Pancreas (tissue), 10 donors: ENCODE measurements around the gene NFE2L2. TPM values are rescaled to one million over a fixed set of nuclear protein-coding genes. Genes with fewer than 3 reads are reported as not detected.

ENCODE experiments used
- ATAC-seq, 4 donors: fragments of 200-7000 bp; cut with Tn5 transposase; one replicate each; pipeline versions ENCODE4 v1.8.0 to v1.9.1; 2020; ENCODE audit warnings: mild to moderate bottlenecking in 4 of 4, moderate library complexity in 4 of 4
- DNase-seq, 6 donors: peaks; one replicate each; pipeline ENCODE4 v3.0.0-alpha.2; 2020
- FAIRE-seq: peaks from 2 replicates; lab custom pipeline; 2012; peaks lifted over from hg19 to GRCh38; lab: Jason Lieb, UNC
- H3K27ac ChIP-seq, 4 donors: fragments of 200-600 bp; sonication (generic); 1 replicate in 3 of 4; 2 replicates in 1 of 4; pipeline versions ENCODE4 v1.5.0 to v1.8.0; 2020
- H3K27me3 ChIP-seq, 4 donors: fragments of 200-600 bp; one replicate each; pipeline ENCODE4 v1.8.0; 2021
- H3K36me3 ChIP-seq, 3 donors: fragments of 200-600 bp; sonication (generic) in 1 of 3; one replicate each; pipeline versions ENCODE4 v1.5.0 to v1.8.0; 2020 to 2021
- H3K4me1 ChIP-seq, 3 donors: fragments of 200-600 bp; one replicate each; pipeline ENCODE4 v1.8.0; 2021
- H3K4me3 ChIP-seq, 4 donors: fragments of 200-600 bp; sonication (generic) in 2 of 4; one replicate each; pipeline versions ENCODE4 v1.5.0 to v1.8.0; 2020 to 2021
- H3K9me3 ChIP-seq, 4 donors: fragments of 200-600 bp; one replicate each; pipeline ENCODE4 v1.8.0; 2021
- WGBS, 2 donors: extraction: QIAGEN DNeasy Blood & Tissue Kit; methylation state at CpG; one replicate each; pipeline ENCODE4 v1.1.7; 2013; 5-methylcytosine and 5-hydroxymethylcytosine counted together
- intact Hi-C, 3 donors: fragments of 100-400 bp; cut with DNase I; formaldehyde crosslinking; loops; one replicate each; pipeline versions ENCODE4 v1.11.1 to v1.14.2; 2022
- polyA plus RNA-seq, 2 donors: library from polyadenylated mRNA; stranded (reverse); fragments of 200-250 nt; gene quantifications; one replicate each; pipeline ENCODE4 v1.2.3, GENCODE V29; 2013
- total RNA-seq, 6 donors: library from RNA; stranded (reverse); fragmentation: NEBNext Ultra II Directional in 4 of 6; extraction: Animal tissue kit (Norgen Biotek cat#: 25700) in 4 of 6; gene quantifications; one replicate each; pipeline versions ENCODE4 v1.2.1 to v1.2.4, GENCODE V29; 2021 to 2023
- TF ChIP-seq, protein P1 (sequence below), 4 donors: fragments of 200-600 bp; sonication (generic) in 3 of 4; IDR thresholded peaks; one replicate each; pipeline versions ENCODE4 v1.5.0 to v1.8.0; 2021; ENCODE audit warnings: antibody characterized with exemption in 4 of 4
- donor health status: healthy with polysubstance abuse.
- donor health status: DM: no; HTN: no; CAD: no; lungs with moderate emphysema.
- donor health status: DM: no; HTN: no; CAD: no.
- donor health status: control.
- donor health status: control.
- donor health status: Bipolar disorder and iron deficiency.
- donor health status: DM: yes; HTN: yes; CAD: no.
- donor health status: DM: no; HTN: no; CAD: no.
- donor health status: DM: no; HTN: no; CAD: no.
- donor health status: DM: yes; HTN: yes; CAD: no.

Gene NFE2L2
- total and polyA plus RNA-seq, 8 donors, result 20.8 to 48.4 (median 30.8) TPM

DNA sequence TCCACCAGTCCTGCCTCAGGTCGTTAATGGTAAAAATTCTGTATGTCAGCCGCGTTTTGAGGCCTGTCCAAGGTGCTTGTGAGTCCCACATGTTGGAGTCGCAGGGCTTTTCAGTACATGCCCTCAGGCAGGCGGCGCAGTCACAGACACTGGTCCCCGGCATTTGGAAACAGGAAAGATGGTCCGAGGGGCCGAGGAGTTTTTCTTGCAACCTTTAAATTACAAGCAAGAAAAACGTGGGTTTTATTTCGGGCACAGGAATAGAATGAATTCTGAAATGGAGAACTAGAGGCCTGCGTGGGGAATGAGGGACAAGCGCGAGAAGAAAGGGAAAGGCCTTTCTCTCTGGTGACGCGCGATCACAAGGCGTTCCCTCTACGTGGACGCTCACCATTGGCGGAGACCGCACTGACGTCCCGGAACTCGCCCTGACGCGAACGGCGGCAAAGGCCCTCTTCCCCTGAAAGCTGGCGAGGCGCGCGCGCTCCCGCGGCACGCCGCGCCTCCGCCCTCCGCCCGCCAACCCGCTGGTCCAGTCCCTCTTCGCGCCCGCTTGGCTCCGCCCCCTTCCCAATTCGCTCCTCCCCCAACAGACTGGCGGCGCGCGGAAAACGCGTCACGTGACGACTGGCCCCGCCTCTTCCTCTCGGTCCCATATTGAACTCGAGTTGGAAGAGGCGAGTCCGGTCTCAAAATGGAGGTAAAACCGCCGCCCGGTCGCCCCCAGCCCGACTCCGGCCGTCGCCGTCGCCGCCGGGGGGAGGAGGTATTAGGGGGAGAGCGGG, 52.2 kb downstream of the NFE2L2 start, which contains the start of gene HNRNPA3:
Gene HNRNPA3 (plus strand): TSS at position 689 of the 785 bp plus-strand sequence. CDS start 6 bp downstream, at position 695.
- DNase-seq (peak; percentile 99 to 100 (median 100)), ATAC-seq (peak; percentile 91 to 94 (median 91)), FAIRE-seq (no peak)
- TF ChIP-seq, protein P1, sequence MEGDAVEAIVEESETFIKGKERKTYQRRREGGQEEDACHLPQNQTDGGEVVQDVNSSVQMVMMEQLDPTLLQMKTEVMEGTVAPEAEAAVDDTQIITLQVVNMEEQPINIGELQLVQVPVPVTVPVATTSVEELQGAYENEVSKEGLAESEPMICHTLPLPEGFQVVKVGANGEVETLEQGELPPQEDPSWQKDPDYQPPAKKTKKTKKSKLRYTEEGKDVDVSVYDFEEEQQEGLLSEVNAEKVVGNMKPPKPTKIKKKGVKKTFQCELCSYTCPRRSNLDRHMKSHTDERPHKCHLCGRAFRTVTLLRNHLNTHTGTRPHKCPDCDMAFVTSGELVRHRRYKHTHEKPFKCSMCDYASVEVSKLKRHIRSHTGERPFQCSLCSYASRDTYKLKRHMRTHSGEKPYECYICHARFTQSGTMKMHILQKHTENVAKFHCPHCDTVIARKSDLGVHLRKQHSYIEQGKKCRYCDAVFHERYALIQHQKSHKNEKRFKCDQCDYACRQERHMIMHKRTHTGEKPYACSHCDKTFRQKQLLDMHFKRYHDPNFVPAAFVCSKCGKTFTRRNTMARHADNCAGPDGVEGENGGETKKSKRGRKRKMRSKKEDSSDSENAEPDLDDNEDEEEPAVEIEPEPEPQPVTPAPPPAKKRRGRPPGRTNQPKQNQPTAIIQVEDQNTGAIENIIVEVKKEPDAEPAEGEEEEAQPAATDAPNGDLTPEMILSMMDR (IDR thresholded peaks at IDR 0.05), result no peak
- Histone ChIP-seq H3K4me3 (peak within 1 kb of the TSS; percentile 57 to 84 (median 84)), H3K4me1 (peaks cover 4 to 41% (median 8%) of the 10 kb centered on the region in 3 donors), H3K27me3 (no peaks in the 10 kb centered on the region), H3K9me3 (no peaks in the 10 kb centered on the region), H3K36me3 (peaks cover 2 to 21% (median 5%) of the 10 kb centered on the region in 3 donors), H3K27ac (peak within 1 kb of the TSS; percentile 97 to 100 (median 100))
- intact Hi-C loops, result loop anchor here in 1 of 3 donors (5.0 kb wide), 1 partner anchor 50 kb away; the partner anchor contains the start of gene NFE2L2
- WGBS, 2 donors, result 5 to 9% methylated on average over 74 of the region's 74 CpGs

DNA sequence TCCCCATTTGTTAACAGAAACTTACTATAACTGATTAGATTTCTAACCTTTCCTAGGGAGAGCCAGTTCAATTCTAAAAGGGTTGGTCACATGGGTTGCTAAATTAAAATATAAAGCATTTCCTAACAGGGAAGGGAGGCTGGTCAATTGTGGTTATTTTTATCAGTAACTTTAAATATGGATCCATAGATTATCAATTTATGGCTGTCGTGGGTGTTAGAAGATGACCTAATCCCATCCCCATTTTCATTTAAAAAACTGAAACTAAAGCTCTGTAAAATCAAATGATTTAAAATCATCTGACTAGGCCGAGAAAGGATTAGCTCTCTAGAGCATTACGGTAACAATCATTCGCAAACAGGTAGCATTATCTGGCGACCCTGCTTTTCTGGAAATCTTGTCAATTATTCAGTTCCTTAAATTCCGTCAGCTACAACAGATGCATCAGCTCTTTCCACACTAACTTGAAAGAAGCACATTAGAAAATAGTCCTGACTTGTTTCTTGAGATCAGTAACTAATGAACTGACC, 52.9 kb downstream of the NFE2L2 start:
- Histone ChIP-seq H3K36me3 (peaks cover 0 to 14% (median 0%) of the 10 kb centered on the region in 3 donors), H3K9me3 (no peaks in the 10 kb centered on the region), H3K4me3 (peak overlapping the region; percentile 9 to 83 (median 28)), H3K27me3 (no peaks in the 10 kb centered on the region), H3K27ac (peak overlapping the region; percentile 97 to 100 (median 100)), H3K4me1 (peaks cover 4 to 35% (median 8%) of the 10 kb centered on the region in 3 donors)
- ATAC-seq (no peak), FAIRE-seq (no peak), DNase-seq (no peak)
- TF ChIP-seq, protein P1 (IDR thresholded peaks at IDR 0.05), result no peak
- intact Hi-C loops, result loop anchor here in 1 of 3 donors (5.0 kb wide), 1 partner anchor 51 kb away; the partner anchor contains the start of gene NFE2L2
- WGBS, 2 donors, result 1 to 3% methylated on average over 6 of the region's 6 CpGs

DNA sequence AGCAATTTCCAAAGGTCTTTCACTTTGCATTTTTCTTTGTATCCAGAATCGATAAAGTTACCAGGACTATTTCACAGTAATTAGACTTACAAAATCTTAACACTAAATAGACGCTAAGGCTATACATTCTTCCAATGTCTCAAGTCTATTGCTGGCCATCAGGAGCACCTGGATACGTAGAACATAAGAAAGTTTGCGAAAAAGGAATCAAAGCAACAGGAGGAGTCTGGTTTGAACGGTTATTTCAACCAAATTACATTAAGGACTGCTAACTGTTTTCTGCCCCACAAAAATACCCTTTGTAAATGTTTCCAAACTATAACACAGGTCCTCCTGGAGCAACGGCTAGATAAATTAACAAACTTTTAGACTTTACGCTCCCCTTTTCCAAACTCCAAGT, 53.4 kb downstream of the NFE2L2 start:
- TF ChIP-seq, protein P1 (IDR thresholded peaks at IDR 0.05), result no peak
- FAIRE-seq (no peak), ATAC-seq (no peak), DNase-seq (no peak)
- WGBS, 2 donors, result 20 to 21% methylated on average over 7 of the region's 7 CpGs
- H3K36me3 ChIP-seq, result peaks cover 0 to 9% (median 0%) of the 10 kb centered on the region in 3 donors
- intact Hi-C loops, result loop anchor here in 1 of 3 donors (5.0 kb wide), 1 partner anchor 51 kb away; the partner anchor contains the start of gene NFE2L2
- H3K27ac ChIP-seq, result peak overlapping the region; percentile 97 to 100 (median 100)
- no peaks in the 10 kb centered on the region for H3K9me3 ChIP-seq
- peaks cover under 1 to 34% (median 3%) of the 10 kb centered on the region in 3 donors for H3K4me1 ChIP-seq
- H3K27me3 ChIP-seq, result no peaks in the 10 kb centered on the region
- peak overlapping the region in 3 of 4 donors; percentile 11 to 83 (median 45) for H3K4me3 ChIP-seq

DNA sequence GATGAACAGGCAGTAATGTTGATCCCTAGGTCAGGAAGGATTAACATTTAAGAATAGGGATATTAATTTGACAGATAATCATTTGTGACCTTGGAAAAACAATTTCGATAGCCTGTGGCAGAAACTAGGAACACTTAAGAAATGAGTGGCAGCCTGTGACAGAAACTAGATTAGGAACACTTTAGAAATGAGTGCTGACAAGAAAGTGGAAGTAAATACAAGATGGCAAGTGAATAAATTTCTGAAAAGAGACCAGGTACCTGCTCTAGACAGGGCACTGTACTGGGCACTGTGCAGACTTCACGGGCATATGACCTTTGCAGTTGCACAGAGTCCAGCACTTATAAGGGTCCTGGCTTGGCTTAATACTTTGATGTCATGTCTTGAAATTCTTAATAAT, 57.4 kb downstream of the NFE2L2 start:
- H3K4me1 ChIP-seq, result peaks cover 0 to 13% (median 0%) of the 10 kb centered on the region in 3 donors
- no peak overlapping the region for H3K4me3 ChIP-seq
- intact Hi-C loops, result no loop called here
- ATAC-seq, result no peak
- no peak overlapping the region for H3K27ac ChIP-seq
- no peak for FAIRE-seq
- no peaks in the 10 kb centered on the region for H3K36me3 ChIP-seq
- no peak for DNase-seq
- TF ChIP-seq, protein P1 (IDR thresholded peaks at IDR 0.05), result no peak
- H3K9me3 ChIP-seq, result no peaks in the 10 kb centered on the region
- WGBS, 2 donors, result 49 to 50% methylated on average over 2 of the region's 2 CpGs
- H3K27me3 ChIP-seq, result no peaks in the 10 kb centered on the region
